Measurements from ENCODE around the gene LARGE1.

Gene LARGE1

GRCh38 chr22:33521879-33522665 lies 398.2 kb downstream of the LARGE1 start:
- no peak for DNase-seq (ENCODE audit: low read depth in 2 of 2)

- DNase-seq (ENCODE audit: low read depth in 2 of 2) = no peak
These were observed 399.1 kb downstream of the LARGE1 start for GRCh38 chr22:33520904-33521780.

- no peak for DNase-seq (ENCODE audit: low read depth in 2 of 2)
These were observed 400.0 kb downstream of the LARGE1 start for GRCh38 chr22:33519974-33520903.

GRCh38 chr22:33519071-33519973 lies 401.0 kb downstream of the LARGE1 start:
- DNase-seq (ENCODE audit: low read depth in 2 of 2) = no peak

GRCh38 chr22:33518405-33518804 lies 401.9 kb downstream of the LARGE1 start:
- no peak for DNase-seq (ENCODE audit: low read depth in 2 of 2)

GRCh38 chr22:33515795-33516194 lies 404.5 kb downstream of the LARGE1 start:
- DNase-seq (ENCODE audit: low read depth in 2 of 2) = no peak

- no peak for DNase-seq (ENCODE audit: low read depth in 2 of 2)
These were observed 406.6 kb downstream of the LARGE1 start for GRCh38 chr22:33513388-33514338.

GRCh38 chr22:33512908-33513307 lies 407.4 kb downstream of the LARGE1 start:
- DNase-seq (ENCODE audit: low read depth in 2 of 2) = no peak

- no peak for DNase-seq (ENCODE audit: low read depth in 2 of 2)
These were observed 409.8 kb downstream of the LARGE1 start for GRCh38 chr22:33510429-33510904.

- DNase-seq (ENCODE audit: low read depth in 2 of 2) = no peak
These were observed 415.2 kb downstream of the LARGE1 start for GRCh38 chr22:33504941-33505625.

GRCh38 chr22:33496112-33496511 lies 424.2 kb downstream of the LARGE1 start:
- DNase-seq (ENCODE audit: low read depth in 2 of 2) = no peak

GRCh38 chr22:33493476-33494205 lies 426.6 kb downstream of the LARGE1 start:
- no peak for DNase-seq (ENCODE audit: low read depth in 2 of 2)

GRCh38 chr22:33492210-33492651 lies 428.0 kb downstream of the LARGE1 start:
- DNase-seq (ENCODE audit: low read depth in 2 of 2) = no peak

GRCh38 chr22:33487041-33487716 lies 433.1 kb downstream of the LARGE1 start:
- DNase-seq (ENCODE audit: low read depth in 2 of 2) = no peak

- DNase-seq (ENCODE audit: low read depth in 2 of 2) = no peak
These were observed 438.7 kb downstream of the LARGE1 start for GRCh38 chr22:33481550-33481949.

GRCh38 chr22:33477120-33478111 lies 442.9 kb downstream of the LARGE1 start:
- DNase-seq (ENCODE audit: low read depth in 2 of 2) = no peak
